ENCODE data around the gene CELA2A. TPM values are rescaled to one million over a fixed set of nuclear protein-coding genes. Genes with fewer than 3 reads are reported as not detected.
"Not testable (repeated sequence)": the region's sequence is repeated elsewhere in the genome, so short reads cannot be mapped to it uniquely, and the experiment has no call there.

CELA2A gene
- total and polyA plus RNA-seq, 4 experiments from 2014 or later: not detected

DNA sequence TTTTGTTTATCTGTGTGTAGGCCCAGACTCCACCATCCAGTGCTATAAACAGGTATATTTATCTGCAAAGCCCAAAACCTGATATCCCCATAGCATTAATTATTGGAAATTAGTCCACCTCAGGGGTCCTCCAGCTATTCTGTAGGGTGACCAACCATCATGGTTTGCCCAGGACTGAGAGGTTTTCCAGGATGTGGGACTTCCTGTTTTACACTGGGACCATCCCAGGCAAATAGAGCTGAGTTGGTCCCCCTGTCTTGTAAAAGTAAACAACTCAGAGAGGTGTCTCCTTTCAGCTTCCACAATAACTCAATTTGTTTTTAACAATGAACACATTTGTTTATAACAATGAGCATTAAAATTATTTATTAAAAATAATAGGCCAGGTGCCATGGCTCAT, 11.6 kb downstream of the CELA2A start:
- peaks cover 7 to 11% of the 10 kb centered on the region in 2 donors for H3K27me3 Mint-ChIP-seq
- H3K4me3 Mint-ChIP-seq: no peak overlapping the region
- H3K4me1 ChIP-seq (ENCODE audit: insufficient read depth, low read length): no peaks in the 10 kb centered on the region
- POLR2A ChIA-PET (ENCODE audit: partially characterized antibody): no interaction called here
- peaks cover 0 to 4% (median 0%) of the 10 kb centered on the region in 8 donors for H3K9me3 Mint-ChIP-seq
- no peaks in the 10 kb centered on the region for H3K27me3 ChIP-seq (ENCODE audit: insufficient read depth, low read length)
- H3K36me3 ChIP-seq (ENCODE audit: insufficient read depth, low read length): no peaks in the 10 kb centered on the region
- CTCF ChIA-PET (ENCODE audit: partially characterized antibody): no interaction called here
- no peak for DNase-seq
- intact Hi-C loops (cut with micrococcal nuclease): no loop called here
- H3K4me1 Mint-ChIP-seq: no peaks in the 10 kb centered on the region
- H3K9me3 ChIP-seq (ENCODE audit: control insufficient read depth in 1 of 2, low read length in 2 of 2): no peaks in the 10 kb centered on the region
- H3K4me3 ChIP-seq (ENCODE audit: low read length in 2 of 2): no peak overlapping the region
- H3K27ac Mint-ChIP-seq: no peak overlapping the region
- no peak overlapping the region for H3K27ac ChIP-seq (ENCODE audit: low read depth, low read length)
- no peaks in the 10 kb centered on the region for H3K36me3 Mint-ChIP-seq

DNA sequence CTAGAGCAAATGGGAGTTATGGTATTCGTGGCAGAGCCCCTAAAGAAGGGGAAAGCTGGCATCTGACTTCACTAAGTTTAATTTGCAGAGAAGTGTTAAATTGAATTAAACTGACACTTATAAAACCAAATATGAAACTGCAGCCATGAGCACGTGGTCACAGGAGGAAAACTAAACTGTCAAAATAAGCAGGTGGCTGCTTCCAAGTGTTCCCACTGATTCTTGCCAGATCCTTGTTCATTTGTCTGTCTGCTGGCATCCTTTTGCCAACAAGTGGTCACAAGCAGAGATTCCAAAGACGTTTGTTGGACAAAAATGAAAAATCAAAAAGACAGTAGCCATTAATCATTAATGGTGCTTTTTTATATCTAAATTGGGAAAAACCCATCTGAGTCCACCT, 12.8 kb downstream of the CELA2A start:
- H3K27ac Mint-ChIP-seq: no peak overlapping the region
- no peaks in the 10 kb centered on the region for H3K36me3 ChIP-seq (ENCODE audit: insufficient read depth, low read length)
- no peaks in the 10 kb centered on the region for H3K9me3 ChIP-seq (ENCODE audit: control insufficient read depth in 1 of 2, low read length in 2 of 2)
- ChIA-PET POLR2A (ENCODE audit: partially characterized antibody) (no interaction called here), CTCF (ENCODE audit: partially characterized antibody) (no interaction called here)
- H3K9me3 Mint-ChIP-seq: peaks cover 0 to 4% (median 0%) of the 10 kb centered on the region in 8 donors
- H3K4me1 Mint-ChIP-seq: no peaks in the 10 kb centered on the region
- no peak for DNase-seq
- no peak overlapping the region for H3K4me3 ChIP-seq (ENCODE audit: low read length in 2 of 2)
- no peak overlapping the region for H3K27ac ChIP-seq (ENCODE audit: low read depth, low read length)
- H3K36me3 Mint-ChIP-seq: no peaks in the 10 kb centered on the region
- H3K4me3 Mint-ChIP-seq: no peak overlapping the region
- intact Hi-C loops (cut with micrococcal nuclease): no loop called here
- no peaks in the 10 kb centered on the region for H3K4me1 ChIP-seq (ENCODE audit: insufficient read depth, low read length)
- peaks cover 7% of the 10 kb centered on the region in 2 donors for H3K27me3 Mint-ChIP-seq
- H3K27me3 ChIP-seq (ENCODE audit: insufficient read depth, low read length): no peaks in the 10 kb centered on the region

DNA sequence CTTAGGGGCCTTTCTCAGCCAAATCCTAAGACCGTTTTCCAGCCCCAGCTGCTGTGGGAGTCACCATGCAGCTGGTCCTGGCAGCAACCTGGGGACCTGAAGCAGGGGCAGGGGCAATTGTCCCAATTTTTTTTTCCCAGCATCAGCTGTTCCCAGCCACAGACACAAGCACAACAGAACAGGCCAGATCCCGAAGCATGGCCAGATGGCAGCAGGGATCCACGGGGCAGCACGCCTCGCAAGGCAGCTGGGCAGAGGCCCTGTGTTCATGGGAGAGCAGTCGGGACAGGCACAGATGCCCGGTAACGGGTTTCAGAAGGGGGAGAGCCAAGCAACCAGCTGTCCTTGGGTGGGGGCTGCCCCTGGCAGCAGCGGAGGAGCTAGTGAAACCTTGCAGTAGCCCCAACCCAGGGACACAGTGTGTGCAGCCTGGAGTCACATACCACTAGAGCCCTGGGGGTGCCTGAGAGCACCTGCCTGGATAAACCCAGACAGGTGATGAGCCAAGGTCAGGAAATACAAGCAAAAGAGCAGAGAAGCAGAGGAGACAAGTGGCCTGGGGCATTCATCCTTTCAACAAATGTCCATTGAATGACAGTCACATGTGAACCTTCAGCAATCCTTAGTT, 13.4 kb downstream of the CELA2A start:
- POLR2A ChIA-PET (ENCODE audit: partially characterized antibody); H3K36me3 ChIP-seq (ENCODE audit: insufficient read depth, low read length); H3K27me3 ChIP-seq (ENCODE audit: insufficient read depth, low read length); H3K9me3 ChIP-seq (ENCODE audit: control insufficient read depth in 1 of 2, low read length in 2 of 2); CTCF ChIA-PET (ENCODE audit: partially characterized antibody); H3K27me3 Mint-ChIP-seq; H3K27ac ChIP-seq (ENCODE audit: low read depth, low read length); H3K27ac Mint-ChIP-seq; H3K4me3 ChIP-seq (ENCODE audit: low read length in 2 of 2); H3K4me1 ChIP-seq (ENCODE audit: insufficient read depth, low read length); H3K9me3 Mint-ChIP-seq; H3K4me3 Mint-ChIP-seq; H3K36me3 Mint-ChIP-seq; H3K4me1 Mint-ChIP-seq; DNase-seq; intact Hi-C loops (cut with micrococcal nuclease): not testable (repeated sequence)

DNA sequence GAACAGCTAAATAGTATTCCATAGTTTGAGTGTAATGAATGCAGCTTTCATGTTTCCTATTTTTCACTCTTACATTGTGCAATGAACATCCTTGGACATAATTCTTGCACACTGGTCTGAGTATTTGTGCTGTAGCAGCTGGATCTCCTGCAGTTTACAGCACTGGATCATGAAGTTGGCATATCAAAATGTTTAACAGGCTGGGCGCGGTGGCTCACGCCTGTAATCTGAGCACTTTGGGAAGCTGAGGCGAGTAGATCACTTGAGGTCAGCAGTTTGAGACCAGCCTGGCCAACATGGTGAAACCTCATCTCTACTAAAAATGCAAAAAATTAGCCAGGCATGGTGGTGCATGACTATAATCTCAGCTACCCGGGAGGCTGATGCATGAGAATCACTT, 14.5 kb downstream of the CELA2A start:
- H3K4me1 ChIP-seq (ENCODE audit: insufficient read depth, low read length); H3K27me3 Mint-ChIP-seq; H3K4me3 ChIP-seq (ENCODE audit: low read length in 2 of 2); intact Hi-C loops (cut with micrococcal nuclease); POLR2A ChIA-PET (ENCODE audit: partially characterized antibody); H3K27me3 ChIP-seq (ENCODE audit: insufficient read depth, low read length); CTCF ChIA-PET (ENCODE audit: partially characterized antibody); H3K27ac Mint-ChIP-seq; H3K9me3 Mint-ChIP-seq; H3K4me3 Mint-ChIP-seq; DNase-seq; H3K9me3 ChIP-seq (ENCODE audit: control insufficient read depth in 1 of 2, low read length in 2 of 2); H3K36me3 Mint-ChIP-seq; H3K36me3 ChIP-seq (ENCODE audit: insufficient read depth, low read length); H3K4me1 Mint-ChIP-seq; H3K27ac ChIP-seq (ENCODE audit: low read depth, low read length): not testable (repeated sequence)

DNA sequence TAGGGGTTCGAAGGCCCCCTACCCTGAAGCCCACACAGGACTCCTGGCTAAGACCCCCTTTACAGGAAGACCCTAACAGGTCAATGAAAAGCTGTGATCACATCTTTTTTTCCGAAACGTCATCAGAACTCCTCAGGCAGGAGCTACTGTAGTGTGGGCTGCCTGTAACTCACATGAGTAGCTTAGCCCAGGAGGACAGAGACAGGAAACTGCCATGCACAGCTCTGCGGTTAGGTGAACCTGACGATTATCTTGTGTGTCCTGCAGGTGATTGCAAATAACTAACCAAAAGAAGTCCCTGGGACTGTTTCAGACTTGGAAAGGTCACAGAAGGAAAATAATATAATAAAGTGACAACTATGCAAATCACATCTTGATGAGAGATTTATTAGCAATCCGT, 15.2 kb downstream of the CELA2A start:
- H3K4me1 Mint-ChIP-seq; H3K27me3 Mint-ChIP-seq; H3K36me3 Mint-ChIP-seq; CTCF ChIA-PET (ENCODE audit: partially characterized antibody); H3K27ac Mint-ChIP-seq; H3K4me1 ChIP-seq (ENCODE audit: insufficient read depth, low read length); H3K9me3 ChIP-seq (ENCODE audit: control insufficient read depth in 1 of 2, low read length in 2 of 2); H3K36me3 ChIP-seq (ENCODE audit: insufficient read depth, low read length); H3K27me3 ChIP-seq (ENCODE audit: insufficient read depth, low read length); DNase-seq; intact Hi-C loops (cut with micrococcal nuclease); H3K9me3 Mint-ChIP-seq; H3K4me3 Mint-ChIP-seq; H3K27ac ChIP-seq (ENCODE audit: low read depth, low read length); POLR2A ChIA-PET (ENCODE audit: partially characterized antibody); H3K4me3 ChIP-seq (ENCODE audit: low read length in 2 of 2): not testable (repeated sequence)

DNA sequence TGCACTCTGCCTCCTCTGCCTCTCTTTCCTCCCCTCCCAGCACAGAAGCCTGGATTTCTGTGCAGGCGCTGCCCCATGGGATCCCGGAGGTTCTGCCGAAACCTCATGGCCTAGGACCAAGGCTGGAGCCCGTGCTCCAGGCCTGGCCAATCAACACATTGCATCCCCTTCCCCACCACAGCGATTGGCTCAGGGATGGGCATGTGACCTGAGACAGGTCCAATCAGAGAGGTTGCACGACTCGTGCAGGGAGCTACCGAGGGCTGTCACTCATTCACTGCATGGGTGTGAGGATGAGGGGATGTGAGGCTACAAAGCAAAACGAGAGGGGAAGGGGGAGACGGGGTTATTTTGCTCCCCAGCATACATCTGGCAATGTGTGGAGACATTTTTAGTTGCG, 16.1 kb downstream of the CELA2A start:
- no peaks in the 10 kb centered on the region for H3K9me3 ChIP-seq (ENCODE audit: control insufficient read depth in 1 of 2, low read length in 2 of 2)
- no peaks in the 10 kb centered on the region for H3K4me1 Mint-ChIP-seq
- H3K27me3 Mint-ChIP-seq: peaks cover 0 to 4% of the 10 kb centered on the region in 2 donors
- no peak overlapping the region for H3K4me3 Mint-ChIP-seq
- H3K27ac Mint-ChIP-seq: no peak overlapping the region
- no peak overlapping the region for H3K27ac ChIP-seq (ENCODE audit: low read depth, low read length)
- CTCF ChIA-PET (ENCODE audit: partially characterized antibody): no interaction called here
- intact Hi-C loops (cut with micrococcal nuclease): no loop called here
- H3K4me1 ChIP-seq (ENCODE audit: insufficient read depth, low read length): no peaks in the 10 kb centered on the region
- no peaks in the 10 kb centered on the region for H3K36me3 Mint-ChIP-seq
- POLR2A ChIA-PET (ENCODE audit: partially characterized antibody): no interaction called here
- H3K9me3 Mint-ChIP-seq: peaks cover 0 to 4% (median 0%) of the 10 kb centered on the region in 8 donors
- H3K27me3 ChIP-seq (ENCODE audit: insufficient read depth, low read length): no peaks in the 10 kb centered on the region
- H3K4me3 ChIP-seq (ENCODE audit: low read length in 2 of 2): no peak overlapping the region
- DNase-seq: no peak
- H3K36me3 ChIP-seq (ENCODE audit: insufficient read depth, low read length): no peaks in the 10 kb centered on the region

DNA sequence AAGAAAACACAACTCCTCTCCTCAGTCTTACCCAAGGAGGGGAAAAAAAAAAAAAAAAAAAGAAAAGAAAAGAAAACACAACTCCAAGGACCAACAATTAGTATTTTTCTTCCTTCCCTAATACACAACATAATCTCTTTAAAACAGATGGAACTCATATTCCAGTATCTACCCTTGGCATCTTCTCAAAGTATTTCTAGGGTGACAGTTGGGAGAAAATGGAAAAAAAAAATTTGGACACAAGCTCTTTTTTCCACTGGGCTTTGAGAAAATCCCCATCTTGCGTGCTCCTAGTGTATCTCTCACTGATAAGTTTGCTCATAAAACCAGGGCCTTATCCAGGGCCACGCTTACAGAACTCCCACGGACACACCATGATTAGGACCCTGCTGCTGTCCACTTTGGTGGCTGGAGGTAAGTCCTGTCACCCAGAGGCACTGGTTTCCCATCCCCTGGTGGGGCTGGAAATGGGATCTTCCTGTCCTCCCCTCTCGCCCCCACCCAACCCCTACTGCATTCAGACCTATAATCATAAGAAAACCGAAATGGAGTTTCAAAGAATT, 19.3 kb downstream of the CELA2A start, which contains the start of gene CELA2B:
Gene CELA2B, plus strand, starts transcription at position 353 of the 563 bp plus-strand sequence. Its CDS starts 22 bp downstream, at position 375.
- H3K36me3 ChIP-seq (ENCODE audit: insufficient read depth, low read length): no peaks in the 10 kb centered on the region
- Mint-ChIP-seq H3K27ac (no peak within 1 kb of the TSS), H3K4me1 (no peaks in the 10 kb centered on the region), H3K9me3 (no peaks in the 10 kb centered on the region), H3K4me3 (no peak within 1 kb of the TSS), H3K36me3 (no peaks in the 10 kb centered on the region), H3K27me3 (no peaks in the 10 kb centered on the region)
- no peak within 1 kb of the TSS for H3K4me3 ChIP-seq (ENCODE audit: low read length in 2 of 2)
- H3K27ac ChIP-seq (ENCODE audit: low read depth, low read length): no peak within 1 kb of the TSS
- no peaks in the 10 kb centered on the region for H3K27me3 ChIP-seq (ENCODE audit: insufficient read depth, low read length)
- DNase-seq: no peak
- ChIA-PET CTCF (ENCODE audit: partially characterized antibody) (no interaction called here), POLR2A (ENCODE audit: partially characterized antibody) (no interaction called here)
- H3K4me1 ChIP-seq (ENCODE audit: insufficient read depth, low read length): no peaks in the 10 kb centered on the region
- intact Hi-C loops (cut with micrococcal nuclease): no loop called here
- no peaks in the 10 kb centered on the region for H3K9me3 ChIP-seq (ENCODE audit: control insufficient read depth in 1 of 2, low read length in 2 of 2)

DNA sequence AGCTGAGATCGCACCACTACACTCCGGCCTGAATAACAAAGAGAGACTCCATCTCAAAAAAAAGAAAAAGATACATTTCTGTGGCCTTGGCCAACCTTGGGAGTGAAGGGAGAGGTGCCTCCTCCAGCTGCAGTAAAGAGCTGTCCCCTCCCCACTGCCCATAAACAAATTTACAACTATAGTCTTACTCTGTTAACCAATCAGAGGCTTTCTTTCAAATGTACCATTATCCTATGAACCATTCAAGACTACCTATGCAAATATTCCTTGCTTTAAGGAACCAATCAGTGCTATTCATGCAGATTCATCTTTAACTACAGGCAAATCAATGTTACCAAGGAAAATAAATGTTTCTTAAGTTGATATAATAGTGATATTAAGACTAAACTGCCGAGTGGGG, 20.4 kb downstream of the CELA2A start:
- H3K9me3 ChIP-seq (ENCODE audit: control insufficient read depth in 1 of 2, low read length in 2 of 2): no peaks in the 10 kb centered on the region
- H3K27ac ChIP-seq (ENCODE audit: low read depth, low read length): no peak overlapping the region
- Mint-ChIP-seq H3K36me3 (no peaks in the 10 kb centered on the region), H3K4me3 (no peak overlapping the region), H3K4me1 (no peaks in the 10 kb centered on the region), H3K27ac (no peak overlapping the region), H3K9me3 (no peaks in the 10 kb centered on the region), H3K27me3 (no peaks in the 10 kb centered on the region)
- H3K27me3 ChIP-seq (ENCODE audit: insufficient read depth, low read length): no peaks in the 10 kb centered on the region
- H3K36me3 ChIP-seq (ENCODE audit: insufficient read depth, low read length): no peaks in the 10 kb centered on the region
- intact Hi-C loops (cut with micrococcal nuclease): no loop called here
- DNase-seq: no peak
- CTCF ChIA-PET (ENCODE audit: partially characterized antibody): no interaction called here
- H3K4me3 ChIP-seq (ENCODE audit: low read length in 2 of 2): no peak overlapping the region
- POLR2A ChIA-PET (ENCODE audit: partially characterized antibody): no interaction called here
- H3K4me1 ChIP-seq (ENCODE audit: insufficient read depth, low read length): no peaks in the 10 kb centered on the region
